Activated T-helper 9 cell treated with anti-CD3 and anti-CD28 coated beads, Interleukin-2, amount 50 U/mL, for 16 hours (primary cell): ENCODE results near the gene PCDHGB4.
"Not testable (repeated sequence)": the region's sequence is repeated elsewhere in the genome, so short reads cannot be mapped to it uniquely, and the experiment has no call there.

Experiments used
- DNase-seq: peaks from one replicate; pipeline ENCODE4 v3.0.0-alpha.2; 2020; ENCODE audit warnings: low read depth

Gene PCDHGB4

GRCh38 chr5:141366016-141366896 is 21.2 kb upstream of the PCDHGB4 start:
- no peak for DNase-seq

- no peak for DNase-seq
These were observed 17.3 kb upstream of the PCDHGB4 start, which contains the start of gene PCDHGB3 for GRCh38 chr5:141369994-141370848. Gene PCDHGB3, plus strand, starts transcription at chr5:141370242. Its CDS starts 153 bp downstream, at chr5:141370395.

GRCh38 chr5:141371572-141372475 is 15.7 kb upstream of the PCDHGB4 start:
- no peak for DNase-seq

GRCh38 chr5:141373673-141374317 is 13.7 kb upstream of the PCDHGB4 start, which contains the start of gene PCDHGA6:
Gene PCDHGA6, plus strand, starts transcription at chr5:141373891. Its CDS starts 193 bp downstream, at chr5:141374084.
- no peak for DNase-seq

- no peak for DNase-seq
These were observed 12.9 kb upstream of the PCDHGB4 start for GRCh38 chr5:141374627-141375026.

- not testable (repeated sequence) for DNase-seq
These were observed 11.9 kb upstream of the PCDHGB4 start for GRCh38 chr5:141375444-141376155.

- DNase-seq, result no peak
These were observed 4.8 kb upstream of the PCDHGB4 start, which contains the start of gene PCDHGA7 for GRCh38 chr5:141382469-141383294. Gene PCDHGA7, plus strand, starts transcription at chr5:141382742. Its CDS starts 158 bp downstream, at chr5:141382900.

GRCh38 chr5:141383345-141383744 is 4.2 kb upstream of the PCDHGB4 start:
- no peak for DNase-seq

GRCh38 chr5:141384471-141385267 is 2.8 kb upstream of the PCDHGB4 start:
- no peak for DNase-seq

GRCh38 chr5:141388661-141389060 is 1.2 kb downstream of the PCDHGB4 start:
- DNase-seq, result no peak

GRCh38 chr5:141389153-141390042 is 1.9 kb downstream of the PCDHGB4 start:
- DNase-seq, result no peak

- DNase-seq, result no peak
These were observed 5.1 kb downstream of the PCDHGB4 start, which contains the start of gene PCDHGA8 for GRCh38 chr5:141392429-141393198. Gene PCDHGA8, plus strand, starts transcription at chr5:141392633. Its CDS starts 181 bp downstream, at chr5:141392814.

GRCh38 chr5:141393267-141393666 is 5.8 kb downstream of the PCDHGB4 start:
- DNase-seq, result no peak

- DNase-seq, result not testable (repeated sequence)
These were observed 7.1 kb downstream of the PCDHGB4 start for GRCh38 chr5:141394401-141395187.

GRCh38 chr5:141397756-141398551 is 10.5 kb downstream of the PCDHGB4 start, which contains the start of gene PCDHGB5:
Gene PCDHGB5, plus strand, starts transcription at chr5:141397947. Its CDS starts 181 bp downstream, at chr5:141398128.
- DNase-seq, result not testable (repeated sequence)
